A549 (cell line): Measurements from ENCODE around the gene KDM4B.

Source experiments
- BHLHE40 ChIP-seq: IDR thresholded peaks from 2 replicates; pipeline ENCODE4 v1.6.1; 2012; ENCODE audit warnings: low read depth, low read length, inconsistent platforms
- CBX2 ChIP-seq: fragments of 200-600 bp; sonication (generic); IDR thresholded peaks from 2 replicates; pipeline ENCODE4 v1.6.1; 2016; ENCODE audit warnings: low read depth, mild to moderate bottlenecking, borderline replicate concordance
- CEBPB ChIP-seq, 2 experiments: fragments of >200 bp in 1 of 2; sonication (Bioruptor Twin) in 1 of 2; formaldehyde crosslinking in 1 of 2; IDR thresholded peaks; 2 replicates each; pipeline ENCODE4 v1.6.1; 2012 to 2016
- CHD2 ChIP-seq: fragments of 150-350 bp; IDR thresholded peaks from 2 replicates; pipeline ENCODE4 v1.6.1; 2014; ENCODE audit warnings: low read length; ENCODE audit not compliant: partially characterized antibody
- CTCF ChIP-seq: fragments of >200 bp; sonication (Bioruptor Twin); formaldehyde crosslinking; IDR thresholded peaks from 3 replicates; pipeline ENCODE4 v1.5.1; 2016
- EP300 ChIP-seq, 2 experiments: fragments of >200 bp; sonication (Bioruptor Twin); formaldehyde crosslinking; IDR thresholded peaks; 2 replicates in 1 of 2; 3 replicates in 1 of 2; pipeline ENCODE4 v1.6.1; 2016 to 2017
- GATA3 ChIP-seq: IDR thresholded peaks from 2 replicates; pipeline ENCODE4 v1.6.1; 2012; ENCODE audit warnings: borderline replicate concordance
- MYC ChIP-seq: IDR thresholded peaks from 2 replicates; pipeline ENCODE4 v1.6.1; 2012; ENCODE audit warnings: mild to moderate bottlenecking, inconsistent platforms, low read length, improper control_type of control experiment, borderline replicate concordance
- PBX3 ChIP-seq: IDR thresholded peaks from 2 replicates; pipeline ENCODE4 v1.6.1; 2012
- POLR2A ChIP-seq: IDR thresholded peaks from 2 replicates; pipeline ENCODE4 v1.6.1; 2012; ENCODE audit warnings: mild to moderate bottlenecking, low read length

DNA sequence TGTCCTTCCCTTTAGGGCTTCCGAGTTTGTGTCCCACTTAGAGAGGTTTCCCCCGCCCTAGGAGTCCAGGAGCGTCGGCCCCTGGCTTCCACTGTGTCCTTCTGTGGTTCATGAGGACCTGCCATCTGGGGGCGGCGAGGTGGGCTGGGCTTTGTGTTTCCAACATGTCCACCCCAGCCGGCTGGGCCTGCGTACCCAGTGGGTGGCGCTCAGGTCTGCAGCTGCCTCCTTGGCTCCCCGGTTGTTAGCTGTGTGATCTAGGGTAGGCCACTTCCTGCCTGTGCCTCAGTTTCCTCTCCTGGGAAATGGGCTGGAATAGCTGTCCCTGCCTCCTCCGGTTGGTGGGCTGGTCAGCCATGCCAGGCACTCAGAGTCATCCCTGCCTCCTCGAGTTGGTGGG is 28.4 kb downstream of the KDM4B start:
- TF ChIP-seq CEBPB (IDR thresholded peaks at IDR 0.05) (no peak), BHLHE40 (no peak), CTCF (no peak), EP300 (IDR thresholded peaks at IDR 0.05) (no peak), CHD2 (no peak), MYC (no peak), POLR2A (no peak), PBX3 (no peak), CBX2 (no peak), GATA3 (no peak)
